HG02970 (cell line): Measurements from ENCODE around the gene PPP1R27.

Experiments used
- ATAC-seq: cut with Tn5 transposase; IDR thresholded peaks from one replicate; pipeline ENCODE4 v1.9.1; 2021; ENCODE audit warnings: mild to moderate bottlenecking, moderate library complexity, moderate number of reproducible peaks; ENCODE audit not compliant: unreplicated experiment, low FRiP score

The PPP1R27 gene

DNA sequence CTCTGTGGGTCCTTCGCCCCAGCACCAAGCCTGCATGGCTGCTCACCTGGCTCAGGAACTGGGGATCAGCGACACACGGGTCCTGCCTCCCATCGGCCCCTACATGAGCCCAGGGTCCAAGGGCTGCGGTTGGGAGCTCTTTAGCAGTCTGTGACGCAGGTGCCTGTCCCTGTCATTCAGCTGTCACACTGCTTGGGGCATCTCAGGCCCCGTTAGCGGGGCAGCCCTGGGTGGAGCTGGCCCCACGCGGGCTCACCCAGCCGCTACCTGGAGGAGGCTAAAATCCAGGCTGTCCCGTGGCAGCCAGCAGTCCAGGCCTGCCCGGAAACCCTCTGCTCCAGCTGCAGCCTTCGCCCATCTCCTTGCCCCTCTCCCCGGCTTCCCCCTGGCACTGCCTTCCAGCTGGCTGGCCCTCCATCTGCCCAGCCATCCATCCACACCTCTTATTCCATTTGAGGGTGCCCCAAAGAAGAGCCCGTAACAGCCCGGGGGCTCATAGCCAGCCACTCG, 27.6 kb downstream of the PPP1R27 start:
- no peak for ATAC-seq

DNA sequence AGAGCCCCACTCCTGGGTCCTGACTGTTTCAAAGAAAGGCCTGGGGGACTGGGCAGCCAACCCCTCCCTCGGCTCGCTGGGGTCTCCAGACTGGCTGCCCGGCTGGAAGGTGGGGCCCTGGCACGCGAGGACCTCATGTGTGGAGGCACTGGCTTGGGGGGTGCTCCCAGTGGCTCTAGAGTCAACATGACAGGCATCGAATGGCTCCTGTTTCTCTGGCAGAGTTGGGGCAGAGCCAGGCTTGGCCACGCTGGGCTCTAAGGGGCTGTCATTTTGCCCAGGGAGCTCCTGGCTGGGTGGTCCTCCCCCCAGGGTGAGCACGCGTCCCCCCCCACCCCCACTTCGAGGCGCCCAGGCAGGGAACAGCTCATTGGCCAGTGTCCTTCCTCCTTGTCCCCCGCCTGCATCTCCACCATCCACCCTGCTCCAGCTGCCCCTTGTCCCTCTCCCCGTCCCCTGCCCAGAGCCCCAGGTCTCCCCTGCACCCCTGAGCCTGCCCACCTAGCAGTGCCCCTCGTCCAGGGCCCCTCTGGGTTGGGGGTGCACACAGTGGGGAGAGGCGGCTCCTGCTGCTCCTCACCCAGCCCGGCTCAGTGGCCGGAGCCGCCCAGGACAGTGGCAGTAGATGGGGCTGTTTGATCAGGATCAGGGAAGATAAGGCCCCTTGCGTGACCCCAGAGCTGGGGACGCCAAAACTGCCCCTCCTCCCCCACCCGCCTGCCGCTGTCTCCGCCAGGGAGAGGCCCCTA, 28.2 kb downstream of the PPP1R27 start:
- no peak for ATAC-seq

DNA sequence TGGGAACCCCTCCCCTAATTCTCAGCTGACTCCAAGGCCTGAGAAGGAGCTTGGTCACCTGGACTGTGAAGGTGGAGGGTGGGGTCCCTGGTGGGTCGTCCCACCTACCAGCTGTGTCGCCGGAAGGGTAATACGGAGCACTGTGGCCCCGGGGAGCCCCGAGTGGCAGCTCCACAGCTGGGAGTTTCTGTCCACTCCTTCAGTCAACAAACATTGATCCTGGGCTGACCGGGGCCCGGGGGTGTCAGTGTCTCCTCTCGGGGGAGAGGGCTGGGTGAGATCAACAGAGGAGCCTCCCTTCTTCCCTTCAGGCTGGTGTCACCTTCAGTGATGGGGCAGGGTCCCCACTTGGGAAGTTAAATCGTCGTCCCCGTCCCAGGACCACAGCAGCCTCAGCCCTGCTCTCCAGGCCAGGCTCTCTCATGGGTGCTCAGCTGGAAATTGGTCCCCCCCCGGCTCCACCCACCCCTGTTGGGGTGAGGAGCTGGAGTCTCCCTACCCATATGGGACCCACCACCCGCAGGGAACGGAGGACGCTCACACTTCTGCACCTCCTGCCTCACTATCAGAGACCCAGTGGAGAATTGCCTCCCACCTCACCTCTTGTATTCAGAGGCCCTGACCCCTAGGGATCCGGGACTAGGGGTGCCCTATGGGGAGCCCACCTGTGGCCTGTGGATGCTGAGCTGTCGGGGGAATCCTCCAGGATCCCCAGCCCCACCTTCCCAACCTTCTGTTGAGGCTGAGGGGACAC, 29.0 kb downstream of the PPP1R27 start:
- no peak for ATAC-seq

DNA sequence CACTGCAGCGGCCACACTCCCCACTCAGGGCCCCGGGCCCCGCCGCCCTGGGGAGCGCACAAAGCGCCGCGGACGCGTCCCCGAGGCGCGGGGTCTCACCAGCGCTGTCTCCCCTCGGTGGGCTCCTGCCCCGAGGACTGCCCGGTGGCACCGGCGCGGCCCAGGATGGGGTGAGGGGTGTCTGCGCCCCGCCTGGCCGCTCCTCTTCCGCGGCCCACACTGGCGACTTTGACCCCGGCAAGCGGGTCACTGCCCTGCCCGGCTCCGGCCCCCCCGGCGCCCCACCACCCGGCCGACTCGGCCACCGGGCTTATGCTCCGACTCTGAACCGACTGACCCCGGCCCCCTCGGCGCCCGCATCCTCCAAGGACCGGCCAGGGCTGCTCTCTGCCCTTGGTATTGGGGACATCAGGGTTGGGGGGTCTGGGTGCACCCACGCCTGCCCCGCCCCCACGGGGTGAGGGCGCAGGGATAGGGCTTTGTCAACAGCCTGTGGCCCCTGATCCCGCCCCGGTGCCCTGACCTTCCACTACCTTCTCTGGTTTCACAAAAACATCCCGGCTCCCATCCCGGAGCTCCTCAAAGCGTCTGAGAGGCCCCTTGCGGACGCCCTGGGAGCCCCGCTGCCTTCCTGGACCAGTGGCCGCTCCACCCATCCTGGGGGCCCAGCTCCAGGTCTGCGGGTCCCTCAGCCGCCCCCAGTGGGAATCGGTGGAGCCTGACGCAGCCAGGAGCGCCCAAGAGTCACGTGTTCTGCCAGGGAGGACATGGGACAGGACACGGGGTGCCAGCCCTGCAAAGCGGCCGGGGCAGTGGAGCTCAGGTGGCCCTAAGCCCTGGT, 30.1 kb downstream of the PPP1R27 start:
- ATAC-seq = no peak

DNA sequence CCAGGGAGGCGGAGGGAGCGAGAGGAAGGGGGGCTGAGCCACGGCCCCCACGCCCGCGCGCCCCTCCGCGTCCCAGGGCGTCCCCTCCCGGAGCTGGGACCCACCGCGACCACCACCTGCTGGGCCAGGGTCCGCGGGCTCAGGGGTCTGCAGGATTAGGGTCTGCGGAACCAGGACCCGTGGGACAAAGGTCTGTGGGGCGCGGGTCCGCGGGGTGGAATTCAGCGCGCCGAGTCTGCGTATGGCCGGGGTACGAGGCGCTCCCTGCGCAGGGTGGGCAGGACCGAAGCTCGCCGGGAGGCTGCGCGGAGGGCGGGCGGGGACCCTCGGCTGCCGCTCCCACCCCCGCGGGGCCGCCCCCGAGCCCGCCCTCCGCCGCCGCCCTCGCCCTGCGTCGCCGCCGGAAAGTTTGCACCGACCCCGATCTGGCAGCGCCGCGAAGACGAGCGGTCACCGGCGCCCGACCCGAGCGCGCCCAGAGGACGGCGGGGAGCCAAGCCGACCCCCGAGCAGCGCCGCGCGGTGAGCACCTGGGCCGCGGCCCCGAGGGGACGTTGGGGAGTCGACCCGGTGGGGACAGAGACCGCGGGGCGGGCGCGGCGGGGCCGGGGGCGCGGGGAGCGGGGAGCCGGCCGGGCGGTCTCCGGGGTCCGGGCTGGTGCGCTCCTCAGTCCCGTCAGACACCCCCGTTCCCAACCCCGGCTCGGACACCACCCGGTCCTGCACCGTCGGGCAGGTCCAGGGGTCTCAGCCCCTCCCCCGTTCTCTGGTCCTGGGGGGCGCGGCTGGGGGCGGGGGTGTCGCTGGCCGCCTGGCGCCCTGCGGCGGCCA, 30.9 kb downstream of the PPP1R27 start, which contains the start of gene GCGR:
Gene GCGR, plus strand, starts transcription at position 423 of the 831 bp plus-strand sequence. CDS start 4,869 bp downstream, outside the sequence.
- no peak for ATAC-seq

DNA sequence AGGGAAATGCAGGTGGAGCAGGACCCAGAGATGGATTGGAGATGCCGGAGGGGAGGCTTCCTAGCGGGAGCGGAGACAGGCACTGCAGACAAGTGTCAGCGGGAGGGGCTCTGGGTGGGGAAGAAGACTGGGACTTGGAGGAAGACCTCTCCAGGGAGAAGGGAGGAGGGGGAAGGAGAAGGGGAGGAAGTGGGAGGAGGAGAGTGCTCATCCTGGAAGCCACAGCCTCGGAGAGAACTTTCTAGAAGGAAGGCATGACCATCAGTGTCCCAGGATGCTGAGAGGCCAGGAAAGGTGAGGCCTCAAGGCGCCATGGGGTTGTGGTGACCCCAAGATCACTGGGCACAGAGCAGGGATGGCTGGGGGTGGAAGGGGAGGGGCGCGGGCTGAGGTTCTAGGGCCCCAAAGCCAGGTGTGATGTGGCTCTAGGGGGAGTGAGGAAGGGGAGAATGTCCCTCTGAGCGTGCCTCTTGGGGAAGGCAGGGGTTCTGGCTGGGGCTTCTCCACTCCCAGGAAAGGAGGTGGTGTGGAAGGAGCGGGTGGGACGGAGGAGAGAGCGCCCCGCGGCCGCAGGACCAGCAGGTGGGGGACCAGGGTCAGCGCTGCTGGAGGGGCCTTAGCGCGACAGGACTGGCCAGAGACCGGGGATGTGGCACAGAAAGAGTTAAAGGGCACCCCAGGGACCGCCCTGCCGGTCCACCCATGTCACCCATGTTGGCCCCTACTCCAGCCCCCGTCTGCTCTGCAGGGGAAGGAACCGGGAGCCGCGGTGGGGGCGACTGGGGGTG, 31.8 kb downstream of the PPP1R27 start:
- ATAC-seq = no peak

DNA sequence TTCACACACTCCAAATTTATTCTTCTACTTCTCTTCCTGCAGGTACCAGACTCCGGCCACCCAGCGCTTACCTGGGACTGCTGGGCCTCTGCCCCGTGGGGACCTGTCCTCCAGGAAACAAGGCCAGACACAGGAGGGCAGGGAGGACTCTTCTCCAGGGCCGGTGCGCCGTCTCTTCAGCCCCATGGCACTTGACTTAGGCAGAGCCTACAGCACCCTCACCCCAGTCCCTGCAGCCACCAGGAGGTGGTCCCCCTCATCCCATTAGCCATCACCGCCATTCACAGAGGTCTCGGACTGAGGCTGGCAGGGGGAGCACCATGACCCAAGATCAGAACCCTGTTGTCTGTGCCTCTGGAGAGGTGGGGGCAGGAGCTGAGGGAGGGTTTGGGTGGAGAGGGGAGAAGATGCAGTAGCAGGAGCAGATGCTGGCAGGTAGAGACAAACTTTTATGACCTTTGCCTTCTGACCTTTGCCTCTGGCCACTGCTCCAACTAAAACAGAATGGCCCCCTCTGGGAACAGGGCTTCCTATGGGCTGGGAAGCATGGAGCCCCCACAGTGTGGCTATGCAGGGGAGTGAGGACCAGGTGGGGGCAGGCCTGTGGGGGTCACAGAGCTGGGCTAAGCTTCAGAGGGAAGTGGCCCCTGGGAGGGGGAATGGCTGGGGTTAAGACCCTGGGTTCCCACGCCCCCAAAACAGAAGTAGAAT, 32.6 kb downstream of the PPP1R27 start:
- no peak for ATAC-seq

DNA sequence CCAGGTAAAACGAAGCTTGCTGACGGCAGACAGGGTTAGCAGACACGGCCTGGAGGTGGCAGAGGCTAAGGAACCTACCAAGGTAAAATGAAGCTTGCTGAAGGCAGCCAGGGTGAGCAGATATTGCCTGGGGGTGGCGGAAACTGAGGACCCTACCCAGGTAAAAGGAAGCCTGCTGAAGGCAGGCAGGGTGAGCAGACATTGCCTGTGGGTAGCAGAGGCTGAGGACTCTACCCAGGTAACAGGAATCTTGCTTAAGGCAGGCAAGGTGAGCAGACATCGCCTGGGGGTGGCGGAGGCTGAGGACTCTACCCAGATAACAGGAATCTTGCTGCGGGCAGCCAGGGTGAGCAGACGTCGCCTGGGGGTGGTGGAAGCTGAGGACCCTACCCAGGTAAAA, 33.5 kb downstream of the PPP1R27 start:
- ATAC-seq = no peak

DNA sequence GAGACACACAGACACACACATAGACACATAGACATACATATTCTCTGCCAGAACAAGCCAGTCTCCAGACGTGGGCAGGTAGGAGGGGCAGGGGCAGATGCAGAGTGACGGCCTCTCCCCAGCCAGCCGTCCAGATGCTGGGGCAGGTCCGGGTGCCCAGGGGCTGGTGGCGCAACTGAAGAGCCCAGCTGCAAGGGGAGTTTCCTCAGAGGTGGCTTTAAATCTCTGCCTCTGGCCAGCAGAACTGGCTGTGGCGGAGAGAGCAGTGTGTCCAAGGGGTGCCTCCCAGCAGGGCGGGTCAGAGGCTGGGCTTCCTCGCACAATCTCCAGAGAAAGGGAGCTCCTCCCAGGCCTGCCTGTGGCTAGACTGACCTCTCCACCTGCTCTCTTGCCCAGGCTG, 40.3 kb downstream of the PPP1R27 start:
- ATAC-seq = no peak

DNA sequence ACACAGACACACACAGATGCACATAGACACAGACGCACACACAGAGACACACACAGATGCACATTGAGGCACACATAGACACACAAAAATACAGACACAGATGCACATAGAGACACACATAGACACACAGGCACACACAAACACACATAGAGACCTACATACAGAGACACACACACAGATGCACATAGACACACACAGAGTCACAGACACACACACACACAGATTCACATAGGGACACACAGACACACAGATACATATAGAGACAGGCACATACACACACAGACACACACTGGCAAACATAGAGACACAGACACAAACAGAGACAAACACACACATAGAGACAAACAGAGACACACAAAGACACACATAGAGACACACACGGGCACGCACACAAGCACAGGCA, 40.8 kb downstream of the PPP1R27 start:
- no peak for ATAC-seq

DNA sequence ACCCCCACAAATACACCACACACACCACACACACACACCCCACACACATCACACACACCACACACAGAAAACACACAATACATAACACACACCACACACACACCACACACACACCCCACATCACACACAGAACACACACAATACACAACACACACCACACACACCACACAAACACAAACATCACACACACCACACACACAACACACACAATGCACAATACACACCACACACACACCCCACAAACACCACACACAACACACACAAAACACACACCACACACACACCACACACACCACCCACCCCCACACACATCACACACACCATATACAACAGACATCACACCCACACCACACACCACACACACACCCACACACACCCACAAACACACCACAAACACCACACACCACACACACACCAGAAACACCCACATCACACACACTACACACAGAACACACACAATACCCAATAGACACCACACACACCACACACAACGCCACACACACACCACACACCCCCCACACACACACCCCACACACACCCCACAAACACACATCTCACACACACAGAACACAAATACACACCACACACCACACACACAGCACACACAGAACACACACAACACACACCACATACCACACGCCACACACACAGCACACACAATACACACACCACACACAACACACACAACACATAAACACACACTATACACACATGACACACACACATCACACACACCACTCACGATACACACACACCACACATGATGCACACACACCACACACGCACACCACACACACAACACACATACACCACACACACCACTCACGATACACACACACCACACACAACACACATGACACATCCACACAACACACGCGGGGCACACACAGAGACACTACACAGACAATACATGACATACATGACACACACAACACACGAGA, 41.9 kb downstream of the PPP1R27 start:
- ATAC-seq = no peak
